Amniotic epithelial cell (primary cell): ENCODE measurements around the gene AIPL1.

ENCODE experiments used
- DNase-seq: peaks from one replicate; pipeline ENCODE4 v3.0.0-alpha.2; 2010; ENCODE audit warnings: low read depth

Gene AIPL1

GRCh38 chr17:6465206-6466003 is 30.5 kb upstream of the AIPL1 start:
- DNase-seq = no peak

- peak; percentile 34 for DNase-seq
Measured at GRCh38 chr17:6464446-6465041, 29.6 kb upstream of the AIPL1 start.

- no peak for DNase-seq
Measured at GRCh38 chr17:6463616-6464445, 28.9 kb upstream of the AIPL1 start.

- no peak for DNase-seq
Measured at GRCh38 chr17:6462692-6463091, 27.8 kb upstream of the AIPL1 start.

GRCh38 chr17:6461792-6462524 is 27.0 kb upstream of the AIPL1 start:
- peak; percentile 20 for DNase-seq

GRCh38 chr17:6461246-6461645 is 26.3 kb upstream of the AIPL1 start:
- no peak for DNase-seq

GRCh38 chr17:6460531-6461161 is 25.7 kb upstream of the AIPL1 start:
- DNase-seq = no peak

GRCh38 chr17:6458460-6458950 is 23.6 kb upstream of the AIPL1 start:
- no peak for DNase-seq

- peak; percentile 34 for DNase-seq
Measured at GRCh38 chr17:6457688-6458459, 23.0 kb upstream of the AIPL1 start.

GRCh38 chr17:6456914-6457687 is 22.2 kb upstream of the AIPL1 start:
- peak; percentile 44 for DNase-seq

GRCh38 chr17:6456321-6456720 is 21.4 kb upstream of the AIPL1 start:
- DNase-seq = no peak

GRCh38 chr17:6455321-6455705 is 20.4 kb upstream of the AIPL1 start:
- DNase-seq = peak; percentile 20

GRCh38 chr17:6454495-6455320 is 19.8 kb upstream of the AIPL1 start:
- DNase-seq = no peak

- DNase-seq = no peak
Measured at GRCh38 chr17:6453279-6454024, 18.5 kb upstream of the AIPL1 start.

GRCh38 chr17:6452471-6453266 is 17.7 kb upstream of the AIPL1 start:
- DNase-seq = no peak

- no peak for DNase-seq
Measured at GRCh38 chr17:6450926-6451832, 16.3 kb upstream of the AIPL1 start.
